ENCODE results near the gene UTS2R. TPM values are rescaled to one million over a fixed set of nuclear protein-coding genes. Genes with fewer than 3 reads are reported as not detected.

UTS2R gene
- total RNA-seq, 1 donor from 2014 or later: not detected

DNA sequence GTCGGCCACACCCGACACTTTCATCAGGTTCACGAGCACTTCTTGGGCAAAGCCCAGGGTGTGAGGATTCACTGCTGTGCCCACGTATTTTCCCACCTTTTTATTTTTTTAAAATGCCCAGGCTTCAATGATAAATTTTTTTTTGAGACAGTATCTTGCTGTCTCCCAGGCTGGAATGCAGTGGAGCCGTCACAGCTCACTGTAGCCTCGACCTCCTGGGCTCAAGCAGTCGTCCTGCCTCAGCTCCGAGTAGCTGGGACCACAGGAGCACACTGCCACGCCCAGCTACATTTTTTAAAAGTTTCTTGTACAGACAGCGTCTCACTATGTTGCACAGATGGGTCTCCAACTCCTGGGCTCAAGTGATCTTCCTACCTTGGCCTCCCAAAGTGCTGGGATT is 17.8 kb downstream of the UTS2R start:
- no peak for DNase-seq (ENCODE audit: low read depth in 2 of 2)

DNA sequence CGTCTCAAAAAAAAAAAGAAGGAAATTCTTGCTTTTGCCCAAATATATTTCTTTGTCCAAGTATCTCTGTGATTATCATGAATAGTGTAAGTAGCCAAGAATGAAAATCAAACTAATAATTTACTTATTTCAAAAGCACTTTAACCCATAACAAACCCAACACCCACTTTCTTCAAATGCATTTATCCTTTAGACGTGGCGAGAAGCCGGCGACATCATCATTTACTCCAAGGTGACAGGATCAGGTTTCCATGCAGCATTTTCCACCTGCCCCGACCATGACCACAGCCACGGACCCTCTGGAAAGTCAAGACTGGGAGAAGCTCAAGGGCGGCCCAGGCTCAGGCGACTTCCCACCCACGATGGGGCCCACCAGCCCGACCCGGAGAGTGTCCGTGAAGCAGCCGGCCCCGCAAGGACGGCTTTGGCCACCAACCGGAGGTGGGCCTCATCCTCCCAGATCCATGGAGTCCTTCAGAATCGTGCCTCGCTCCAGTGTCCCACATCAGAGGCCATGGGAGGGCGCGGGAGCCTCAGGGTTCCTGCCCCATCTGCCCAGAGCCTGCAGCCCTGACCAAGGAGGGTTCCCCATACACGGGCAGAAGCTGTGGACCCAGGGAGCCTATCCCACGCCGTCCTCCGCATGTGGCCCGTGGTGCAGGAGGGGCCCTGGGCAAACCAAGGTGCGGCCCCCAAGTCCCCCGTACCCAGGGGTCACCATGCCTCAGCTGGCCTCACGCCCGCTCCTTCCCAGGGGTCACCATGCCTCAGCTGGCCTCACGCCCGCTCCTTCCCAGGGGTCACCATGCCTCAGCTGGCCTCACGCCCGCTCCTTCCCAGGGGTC is 18.7 kb downstream of the UTS2R start:
- no peak for DNase-seq (ENCODE audit: low read depth in 2 of 2)

DNA sequence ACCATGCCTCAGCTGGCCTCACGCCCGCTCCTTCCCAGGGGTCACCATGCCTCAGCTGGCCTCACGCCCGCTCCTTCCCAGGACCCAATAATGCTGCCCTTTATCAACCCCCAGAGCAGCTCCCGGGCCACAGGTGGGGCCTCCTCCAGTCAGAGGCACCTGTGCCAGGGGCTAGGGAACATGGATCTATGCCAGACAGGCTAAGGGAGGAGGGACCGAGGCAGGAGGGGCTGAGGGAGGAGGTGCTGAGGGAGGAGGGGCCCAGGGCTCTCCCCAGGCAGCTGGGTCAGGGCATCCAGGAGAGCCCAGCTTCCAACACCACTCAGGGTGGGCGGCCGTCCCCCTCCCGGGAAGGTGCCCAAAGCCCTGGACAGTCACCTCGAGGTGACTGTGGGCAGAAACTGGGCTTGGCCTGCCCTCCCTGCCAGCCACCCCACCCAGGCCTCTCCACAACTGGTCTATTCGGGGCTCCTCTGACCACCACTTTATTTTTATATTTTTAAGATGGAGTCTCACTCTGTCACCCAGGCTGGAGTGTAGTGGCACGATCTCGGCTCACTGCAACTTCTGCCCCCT is 19.4 kb downstream of the UTS2R start:
- DNase-seq (ENCODE audit: low read depth in 2 of 2): no peak

DNA sequence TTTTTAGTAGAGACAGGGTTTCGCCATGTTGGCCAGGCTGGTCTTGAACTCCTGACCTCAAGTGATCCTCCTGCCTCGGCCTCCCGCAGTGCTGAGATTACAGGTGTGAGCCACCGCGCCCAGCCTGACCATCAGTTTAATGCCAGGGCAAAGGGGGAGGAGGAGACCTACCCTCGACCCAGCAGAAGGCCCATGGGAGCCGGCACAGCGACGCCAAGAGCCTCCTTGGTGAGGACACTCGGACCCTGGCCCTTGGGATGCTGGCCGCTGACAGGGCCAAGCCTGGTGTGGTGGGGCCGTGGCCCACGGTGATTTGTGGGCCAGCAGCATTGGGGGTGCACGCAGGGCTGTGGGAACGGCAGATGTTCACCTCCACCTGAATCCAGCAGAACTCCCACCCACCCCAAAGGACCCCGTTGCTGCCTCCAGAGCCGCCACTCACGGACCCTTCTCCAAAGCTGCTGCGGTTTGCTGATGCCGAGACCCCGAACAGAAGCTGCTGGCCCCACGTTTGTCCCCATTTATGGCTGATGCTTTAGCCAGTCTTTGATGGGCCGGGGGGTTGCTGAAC is 20.0 kb downstream of the UTS2R start:
- no peak for DNase-seq (ENCODE audit: low read depth in 2 of 2)

DNA sequence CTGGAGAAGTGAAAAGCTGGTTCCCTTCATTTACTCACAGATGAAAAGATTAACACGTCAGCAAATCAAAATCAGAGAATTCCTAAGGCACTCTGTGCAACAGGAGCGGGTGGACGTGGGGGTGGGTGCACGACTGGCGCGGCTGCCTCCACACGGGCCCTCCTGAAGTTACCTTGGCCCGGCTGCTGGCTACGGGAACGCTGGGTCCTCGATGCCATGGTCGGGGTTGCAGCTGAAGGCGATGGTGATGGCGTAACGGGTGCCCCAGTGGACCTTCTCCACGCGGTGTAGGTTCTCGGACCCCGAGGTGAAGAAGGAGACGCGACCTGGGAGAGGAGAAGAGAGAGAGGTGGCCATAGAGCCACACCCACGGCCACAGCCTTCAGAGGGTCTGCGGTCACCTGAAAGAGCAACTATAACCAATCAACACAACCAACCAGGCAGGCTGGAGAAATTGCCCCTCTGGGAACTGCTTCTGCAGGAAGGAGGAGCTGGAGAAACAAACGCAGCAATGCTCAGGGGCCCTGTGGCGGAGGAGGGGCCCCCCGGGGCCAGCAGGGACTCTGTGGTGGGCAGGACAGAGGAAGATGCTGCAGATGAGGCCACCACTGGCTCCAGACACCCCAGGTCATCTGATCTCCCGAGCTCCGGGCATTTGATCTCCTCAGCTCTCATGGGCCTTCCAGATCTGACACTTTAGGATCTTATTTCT is 20.8 kb downstream of the UTS2R start:
- DNase-seq (ENCODE audit: low read depth in 2 of 2): no peak

DNA sequence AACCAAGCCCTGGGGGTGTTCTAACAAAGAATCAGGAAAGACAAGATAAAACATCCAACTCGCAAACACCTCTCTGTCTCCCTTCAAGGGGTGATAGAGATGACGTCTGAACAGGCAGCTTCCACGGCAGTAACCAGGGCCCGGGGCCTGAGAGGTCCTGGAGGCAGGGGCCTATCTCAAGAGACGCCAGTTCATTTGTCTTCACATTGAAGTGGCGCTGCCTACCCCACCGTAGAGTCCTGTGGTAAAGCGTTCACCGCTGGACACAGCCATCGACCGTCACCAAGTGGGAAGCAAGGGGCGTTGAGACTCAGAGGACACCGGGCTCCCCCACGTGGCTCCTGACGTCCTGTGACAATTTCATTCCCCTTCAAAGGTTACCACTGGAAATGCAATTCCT is 21.4 kb downstream of the UTS2R start:
- no peak for DNase-seq (ENCODE audit: low read depth in 2 of 2)

DNA sequence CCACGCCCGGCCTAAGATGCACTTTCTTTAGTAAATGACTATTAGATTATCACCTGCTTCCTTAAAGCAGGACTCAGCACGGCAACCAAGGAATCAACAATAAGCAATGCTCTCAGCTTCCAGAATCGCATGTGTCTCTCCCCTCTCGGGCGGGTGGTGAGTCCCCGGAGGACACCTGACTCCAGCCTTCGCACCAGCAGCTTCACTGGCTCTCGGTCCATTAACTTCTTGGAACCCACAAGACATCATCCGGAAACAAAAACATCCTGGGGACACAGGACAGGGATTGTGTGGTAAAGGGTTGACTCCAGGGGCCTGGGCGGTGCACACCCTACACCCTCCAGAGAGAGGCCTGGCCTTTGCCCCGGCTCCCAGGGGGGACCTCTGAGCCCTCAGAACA is 22.7 kb downstream of the UTS2R start:
- DNase-seq (ENCODE audit: low read depth in 2 of 2): no peak

DNA sequence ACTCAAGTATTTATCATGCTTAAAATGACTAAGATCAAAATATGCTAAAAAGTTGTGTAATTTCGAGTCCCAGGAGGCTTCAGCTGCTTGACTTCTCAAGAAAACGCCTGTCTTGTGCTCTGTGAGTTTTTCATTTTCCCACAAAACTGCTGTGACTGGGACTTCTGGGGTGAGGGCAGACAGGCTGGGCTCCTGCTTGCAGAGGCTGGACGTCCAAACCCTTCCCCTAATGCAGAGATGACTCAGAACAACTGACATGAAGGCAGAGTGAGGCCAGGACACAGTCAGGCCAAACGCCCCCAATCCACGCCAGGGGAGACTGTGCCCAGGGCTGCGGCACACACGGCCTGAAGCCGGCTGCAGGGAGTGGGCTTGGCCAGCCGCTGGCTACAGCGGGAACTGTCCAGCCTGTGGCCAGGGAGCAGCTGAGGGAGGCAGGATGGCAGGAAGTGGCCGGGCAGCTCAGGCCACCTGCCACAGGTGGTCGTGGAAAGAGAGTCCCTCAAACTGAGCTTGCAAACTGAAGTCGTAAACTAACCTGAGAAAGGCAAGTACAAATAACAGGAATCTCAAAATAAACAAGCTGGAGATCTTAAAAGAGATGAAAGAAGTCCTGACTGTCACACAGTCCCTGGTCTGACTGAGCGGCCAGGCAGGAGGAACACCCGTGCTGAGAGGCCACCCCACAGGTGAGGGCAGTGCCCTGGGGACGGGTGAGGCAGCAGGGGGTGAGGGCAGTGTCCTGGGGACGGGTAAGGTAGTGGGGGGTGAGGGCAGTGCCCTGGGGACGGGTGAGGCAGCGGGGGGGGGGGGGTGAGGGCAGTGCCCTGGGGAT is 25.3 kb downstream of the UTS2R start:
- DNase-seq (ENCODE audit: low read depth in 2 of 2): no peak

DNA sequence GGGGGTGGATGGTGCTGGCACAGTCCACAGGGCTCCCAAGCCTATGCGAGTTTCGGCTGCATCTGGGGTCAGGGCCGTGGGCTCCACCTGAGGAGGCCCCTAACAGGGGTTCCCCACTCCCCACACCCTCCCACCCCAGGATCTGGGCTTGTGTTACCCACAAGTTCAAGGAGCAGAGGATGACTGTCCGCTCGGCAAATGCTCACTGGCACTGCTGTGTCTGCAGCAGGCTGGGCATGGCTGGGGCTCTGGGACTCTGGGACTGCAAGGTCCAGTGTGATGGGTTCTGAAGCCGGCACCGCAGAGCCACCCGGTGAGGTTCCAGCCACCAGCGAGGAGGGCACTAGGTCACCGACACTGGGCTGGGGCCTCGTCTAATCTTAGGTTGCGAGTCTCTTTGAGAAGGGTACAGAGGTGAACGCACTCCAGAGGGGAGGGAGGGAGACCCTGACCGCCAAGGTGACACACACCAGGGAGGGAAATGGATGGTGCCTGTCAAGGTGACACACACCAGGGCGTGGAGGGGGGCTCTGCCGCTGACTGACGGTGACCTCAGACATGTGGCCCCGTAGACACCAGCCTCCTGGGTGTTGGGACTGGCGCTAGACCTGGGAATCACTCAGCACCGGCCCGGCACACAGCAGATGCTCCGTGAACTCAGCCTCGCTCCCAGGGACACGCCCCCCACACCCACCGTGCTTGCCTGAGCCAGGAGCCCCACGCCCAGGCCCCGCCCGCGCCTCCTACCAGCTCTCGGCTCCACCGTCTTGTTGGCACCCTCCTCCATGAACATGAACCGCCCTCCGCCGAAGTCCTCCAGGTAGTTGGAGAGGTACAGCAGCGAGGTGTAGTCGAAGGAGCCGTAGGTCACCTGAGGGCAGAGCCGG is 26.1 kb downstream of the UTS2R start:
- no peak for DNase-seq (ENCODE audit: low read depth in 2 of 2)

DNA sequence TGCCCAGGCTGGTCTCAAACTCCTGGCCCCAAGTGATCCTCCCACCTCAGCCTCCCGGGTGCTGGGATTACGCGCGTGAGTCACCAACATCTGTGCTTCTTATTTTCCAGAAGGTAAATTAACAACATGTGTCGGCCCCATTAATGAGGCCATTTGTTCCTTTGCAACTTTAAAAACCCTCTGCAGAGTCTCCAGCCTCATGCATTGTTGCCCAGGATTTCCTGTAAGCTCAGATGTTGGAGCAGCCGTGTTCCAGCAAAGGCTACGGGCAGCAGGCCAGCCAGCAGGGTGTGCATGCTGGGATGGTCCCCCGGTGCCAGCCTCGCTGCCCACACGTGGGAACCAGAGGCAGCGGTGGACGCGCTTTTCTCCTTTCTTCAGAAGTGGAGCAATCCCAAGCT is 27.5 kb downstream of the UTS2R start:
- DNase-seq (ENCODE audit: low read depth in 2 of 2): peak; percentile 27 to 31

DNA sequence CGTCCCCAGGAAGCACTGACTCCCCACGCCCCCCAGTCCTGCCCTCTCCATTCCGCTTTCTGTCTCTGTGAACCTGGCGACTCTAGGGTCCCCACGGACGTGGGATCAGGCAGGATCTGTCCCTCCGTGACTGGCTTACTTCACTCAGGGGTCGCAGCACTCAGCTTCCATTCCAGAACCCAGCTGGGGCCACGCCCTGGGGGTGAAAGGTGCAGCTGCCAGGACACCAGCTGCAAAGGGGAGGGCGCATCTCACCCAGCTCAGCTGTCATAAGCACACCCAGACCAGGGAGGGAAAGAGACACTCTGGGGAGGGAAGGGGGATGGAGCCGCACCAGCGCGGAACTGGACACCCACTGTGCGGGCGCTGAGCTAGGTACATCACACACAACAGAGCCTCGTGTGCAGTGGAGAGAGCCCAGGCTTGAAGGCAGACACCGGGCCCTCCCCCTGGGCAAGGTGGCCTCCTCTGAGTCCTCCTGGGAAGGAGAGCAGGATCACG is 28.1 kb downstream of the UTS2R start:
- DNase-seq (ENCODE audit: low read depth in 2 of 2): no peak

DNA sequence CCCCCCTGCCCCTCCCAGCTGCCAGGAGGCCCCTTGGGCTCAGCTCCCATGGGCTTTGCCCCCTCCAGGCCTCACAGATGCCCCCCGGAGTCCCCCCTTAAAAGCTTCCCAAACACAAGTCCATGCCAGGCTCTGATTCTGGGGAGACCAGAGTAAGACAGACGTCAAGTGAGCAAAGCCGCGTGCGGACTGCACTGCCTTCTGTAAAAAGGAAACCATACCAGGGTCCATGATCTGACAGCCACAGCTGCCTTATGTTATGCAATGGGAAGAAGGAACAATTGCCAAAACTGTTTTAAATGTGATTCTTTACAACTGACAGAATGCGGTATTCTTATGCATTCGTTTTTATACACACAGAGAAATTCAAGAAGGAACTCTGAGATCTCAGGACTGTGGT is 28.6 kb downstream of the UTS2R start:
- DNase-seq (ENCODE audit: low read depth in 2 of 2): no peak

DNA sequence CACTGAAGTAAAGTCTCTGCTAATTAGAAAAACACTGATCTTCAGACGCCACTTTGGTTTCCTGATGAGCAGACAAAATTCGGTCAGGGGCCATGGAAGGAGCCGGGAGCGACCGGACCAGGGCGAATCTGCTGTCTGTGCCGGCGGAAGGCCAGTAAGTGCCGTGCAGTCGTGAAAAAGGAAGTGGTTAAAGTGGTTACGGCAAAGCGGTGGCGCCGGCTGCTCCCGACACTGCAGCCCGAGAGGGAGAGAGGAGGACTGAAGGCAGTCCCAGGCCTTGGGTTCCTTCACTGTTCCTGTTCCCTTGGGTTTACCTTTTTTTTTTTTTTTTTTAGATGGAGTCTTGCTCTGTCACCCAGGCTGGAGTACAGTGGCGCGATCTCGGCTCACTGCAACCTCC is 29.3 kb downstream of the UTS2R start:
- DNase-seq (ENCODE audit: low read depth in 2 of 2): no peak

DNA sequence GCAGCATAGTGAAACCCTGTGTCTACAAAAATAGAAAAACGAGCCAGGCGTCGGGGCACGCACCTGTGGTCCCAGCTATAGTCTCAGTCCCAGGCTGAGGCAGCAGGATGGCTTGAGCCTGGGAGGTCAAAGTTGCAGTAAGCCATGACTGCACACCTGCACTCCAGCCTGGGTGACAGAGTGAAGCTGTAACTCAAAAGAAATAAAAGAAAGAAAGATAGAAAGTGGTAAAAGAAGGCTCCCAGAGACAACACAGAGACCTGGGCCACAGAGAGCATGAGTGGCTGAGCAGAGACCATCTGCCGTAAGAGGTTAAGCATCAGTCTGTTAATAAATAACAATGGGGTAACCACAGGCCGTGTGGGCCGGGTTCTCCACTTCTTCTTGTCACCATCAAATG is 31.3 kb downstream of the UTS2R start:
- no peak for DNase-seq (ENCODE audit: low read depth in 2 of 2)

DNA sequence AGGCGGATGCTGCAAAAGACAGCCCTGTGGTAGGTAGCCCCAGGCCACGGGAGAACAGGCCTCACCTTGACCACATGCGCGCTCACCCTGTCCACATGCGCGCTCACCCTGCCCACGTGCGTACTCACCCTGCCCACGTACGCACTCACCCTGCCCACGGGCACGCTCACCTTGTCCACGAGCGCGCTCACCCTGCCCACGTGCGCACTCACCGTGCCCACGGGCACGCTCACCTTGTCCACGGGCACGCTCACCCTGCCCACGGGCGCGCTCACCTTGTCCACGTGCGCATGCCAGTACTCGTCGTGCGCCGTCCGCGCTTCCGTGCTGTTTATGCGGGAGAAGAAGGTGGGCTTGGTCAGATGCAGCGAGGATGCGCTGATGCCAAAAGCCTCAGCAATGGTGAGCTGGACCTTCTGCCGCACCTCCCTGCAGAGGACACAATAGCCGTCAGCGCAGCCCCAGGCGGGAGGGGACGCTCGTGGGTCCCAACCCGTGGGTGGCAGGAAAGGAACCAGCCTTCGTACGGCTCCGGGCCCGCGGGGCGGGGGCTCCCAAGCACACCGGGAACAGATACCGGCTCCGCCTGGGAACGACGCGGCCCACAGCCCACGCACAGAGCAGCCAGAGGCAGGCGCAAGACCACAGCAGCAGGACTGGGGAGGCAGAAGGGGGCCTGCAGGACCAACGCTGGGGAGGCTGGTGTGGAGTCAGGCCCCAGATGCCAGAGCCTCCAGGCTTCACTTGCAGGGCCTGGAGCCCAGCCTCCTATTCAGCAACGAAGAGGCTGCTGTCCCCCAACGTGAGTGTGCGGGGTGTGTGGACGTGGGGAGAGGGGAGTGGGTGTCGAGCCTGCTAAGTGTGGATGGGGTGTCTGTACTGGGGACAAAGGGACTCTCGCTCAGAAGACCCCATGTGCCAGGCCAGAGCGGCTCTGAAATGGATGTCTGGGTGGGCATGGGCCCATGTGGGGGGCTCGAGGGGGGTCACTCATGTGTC is 32.4 kb downstream of the UTS2R start:
- DNase-seq (ENCODE audit: low read depth in 2 of 2): no peak

DNA sequence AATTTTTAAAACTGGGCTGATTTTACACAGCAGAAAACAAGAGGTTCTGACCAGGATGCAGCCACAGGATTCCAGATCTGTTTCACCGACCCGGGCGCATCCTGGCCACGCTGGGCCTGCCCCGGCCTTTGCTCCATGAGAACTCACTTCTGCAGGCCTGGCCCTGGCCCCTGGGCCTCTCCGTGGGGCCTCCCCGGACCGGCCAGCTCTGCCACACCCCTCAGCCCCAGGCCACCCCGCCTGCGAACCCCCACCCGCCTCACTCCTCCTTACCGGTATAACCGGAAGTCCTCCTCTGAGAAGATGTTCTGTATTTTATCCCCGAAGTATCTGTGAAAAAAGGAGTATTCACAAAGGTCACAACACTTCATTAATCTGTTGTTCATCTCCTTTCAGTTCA is 33.5 kb downstream of the UTS2R start:
- no peak for DNase-seq (ENCODE audit: low read depth in 2 of 2)

DNA sequence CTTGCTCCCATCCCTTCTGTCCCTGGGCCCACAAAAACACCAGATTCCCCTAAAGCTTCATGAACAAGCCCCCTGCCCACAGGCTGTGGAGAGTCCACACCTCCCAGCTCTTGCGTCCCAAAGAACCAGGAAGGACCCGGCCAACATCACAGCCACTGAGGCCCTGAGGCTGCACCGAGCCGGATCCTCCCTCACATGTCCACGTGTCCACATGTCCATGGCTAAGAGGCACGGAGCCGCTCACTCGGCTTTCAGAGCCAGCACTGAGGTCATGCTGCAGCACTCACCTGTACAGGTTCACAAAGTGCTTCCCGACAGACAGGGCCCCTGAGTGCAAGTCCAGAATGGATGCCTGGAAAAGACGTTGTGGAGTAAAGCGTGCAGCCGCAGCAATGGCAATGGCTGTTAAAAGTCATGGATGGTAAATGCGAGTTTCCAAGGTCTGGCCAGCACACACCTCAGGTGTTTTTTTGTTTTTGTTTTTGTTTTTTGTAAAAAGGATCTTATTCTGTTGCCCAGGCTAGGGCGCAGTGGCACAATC is 34.6 kb downstream of the UTS2R start:
- no peak for DNase-seq (ENCODE audit: low read depth in 2 of 2)

DNA sequence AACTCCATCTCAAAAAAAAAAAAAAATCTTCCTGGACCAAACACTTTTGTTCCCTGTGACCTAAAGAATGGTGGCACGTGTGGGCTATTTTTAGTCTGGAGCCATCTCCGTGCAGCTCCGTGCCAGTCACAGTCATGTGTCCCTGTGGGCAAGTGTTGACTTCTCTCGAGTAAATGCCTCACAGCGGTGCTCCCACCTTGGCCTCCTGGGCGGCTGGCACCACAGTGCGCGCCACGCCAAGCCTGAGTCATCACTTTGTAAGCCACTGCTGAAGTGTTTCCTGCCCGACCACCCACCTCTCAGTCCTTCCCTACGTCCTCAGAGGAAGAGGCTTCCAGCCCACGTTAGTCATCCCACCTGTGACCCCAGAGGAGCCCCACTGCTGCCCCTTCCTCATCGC is 35.7 kb downstream of the UTS2R start:
- no peak for DNase-seq (ENCODE audit: low read depth in 2 of 2)

All from lung microvascular endothelial cell (primary cell).